Activated B cell treated with CpG ODN at 0.5 μM for 24 hours (primary cell): Measurements from ENCODE around the gene EPX. TPM values are rescaled to one million over a fixed set of nuclear protein-coding genes. Genes with fewer than 3 reads are reported as not detected.
"Not testable (repeated sequence)": the region's sequence is repeated elsewhere in the genome, so short reads cannot be mapped to it uniquely, and the experiment has no call there.

Experiments
- ATAC-seq: fragments of 200-7000 bp; cut with Tn5 transposase; one replicate; pipeline ENCODE4 v1.10.0; 2021; ENCODE audit warnings: low read depth, mild to moderate bottlenecking, moderate library complexity
- CTCF ChIA-PET: fragments of 350-600 bp; sonication (Branson Sonifier 250); formaldehyde crosslinking; loops from one replicate; lab custom pipeline; 2021; ENCODE audit warnings: antibody characterized with exemption; lab: Charles Lee
- POLR2A ChIA-PET: fragments of 350-600 bp; sonication (Branson Sonifier 250); formaldehyde crosslinking; loops from one replicate; lab custom pipeline; 2021; ENCODE audit warnings: antibody characterized with exemption; lab: Charles Lee
- DNase-seq: peaks from one replicate; pipeline ENCODE4 v3.0.0; 2022
- H3K27ac Mint-ChIP-seq: one replicate; pipeline ENCODE4 v1.8.0; 2020; ENCODE audit warnings: mixed read lengths
- H3K27me3 Mint-ChIP-seq: one replicate; pipeline ENCODE4 v1.8.0; 2021; ENCODE audit warnings: mixed read lengths
- H3K36me3 Mint-ChIP-seq: one replicate; pipeline ENCODE4 v1.8.0; 2021; ENCODE audit warnings: low read depth, mixed read lengths
- H3K4me1 Mint-ChIP-seq: one replicate; pipeline ENCODE4 v1.8.0; 2021; ENCODE audit warnings: mixed read lengths
- H3K4me3 Mint-ChIP-seq: one replicate; pipeline ENCODE4 v1.8.0; 2020; ENCODE audit warnings: mild to moderate bottlenecking, mixed read lengths
- H3K9me3 Mint-ChIP-seq: one replicate; pipeline ENCODE4 v1.8.0; 2020; ENCODE audit warnings: mixed read lengths
- intact Hi-C: fragments of 100-400 bp; cut with micrococcal nuclease; formaldehyde crosslinking; loops from one replicate; pipeline ENCODE4 v1.15.1; 2024
- total RNA-seq: library from RNA; stranded (reverse); gene quantifications from 2 replicates; pipeline ENCODE4 v1.2.3, GENCODE V29; 2022
- TF ChIP-seq, protein P1 (sequence below): fragments of 200-600 bp; IDR thresholded peaks from one replicate; pipeline ENCODE4 v1.8.0; 2022; ENCODE audit warnings: antibody characterized with exemption, mild to moderate bottlenecking

The EPX gene, protein sequence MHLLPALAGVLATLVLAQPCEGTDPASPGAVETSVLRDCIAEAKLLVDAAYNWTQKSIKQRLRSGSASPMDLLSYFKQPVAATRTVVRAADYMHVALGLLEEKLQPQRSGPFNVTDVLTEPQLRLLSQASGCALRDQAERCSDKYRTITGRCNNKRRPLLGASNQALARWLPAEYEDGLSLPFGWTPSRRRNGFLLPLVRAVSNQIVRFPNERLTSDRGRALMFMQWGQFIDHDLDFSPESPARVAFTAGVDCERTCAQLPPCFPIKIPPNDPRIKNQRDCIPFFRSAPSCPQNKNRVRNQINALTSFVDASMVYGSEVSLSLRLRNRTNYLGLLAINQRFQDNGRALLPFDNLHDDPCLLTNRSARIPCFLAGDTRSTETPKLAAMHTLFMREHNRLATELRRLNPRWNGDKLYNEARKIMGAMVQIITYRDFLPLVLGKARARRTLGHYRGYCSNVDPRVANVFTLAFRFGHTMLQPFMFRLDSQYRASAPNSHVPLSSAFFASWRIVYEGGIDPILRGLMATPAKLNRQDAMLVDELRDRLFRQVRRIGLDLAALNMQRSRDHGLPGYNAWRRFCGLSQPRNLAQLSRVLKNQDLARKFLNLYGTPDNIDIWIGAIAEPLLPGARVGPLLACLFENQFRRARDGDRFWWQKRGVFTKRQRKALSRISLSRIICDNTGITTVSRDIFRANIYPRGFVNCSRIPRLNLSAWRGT
- total RNA-seq: not detected in 2 replicates

DNA sequence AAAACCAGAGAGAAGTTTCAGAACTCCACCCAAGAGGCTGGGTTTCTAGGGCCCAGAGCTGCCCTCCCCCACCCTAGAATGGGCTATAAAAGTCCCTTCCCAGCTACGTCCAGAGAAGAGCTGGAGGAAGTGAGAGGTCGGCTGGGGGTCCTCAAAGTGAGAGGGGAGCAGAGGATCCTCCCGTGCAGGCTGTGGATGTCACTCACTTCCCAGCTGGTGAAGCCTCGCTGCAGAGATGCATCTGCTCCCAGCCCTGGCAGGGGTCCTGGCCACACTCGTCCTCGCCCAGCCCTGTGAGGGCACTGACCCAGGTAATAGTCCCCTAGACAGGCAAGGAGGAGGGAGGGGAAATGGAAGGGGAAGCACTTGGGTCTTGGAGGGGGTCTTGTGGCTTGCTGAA is at the start of gene EPX:
Gene EPX (plus strand): TSS at position 115 of the 400 bp plus-strand sequence. CDS start 121 bp downstream, at position 236.
- intact Hi-C loops: no loop called here
- Mint-ChIP-seq H3K4me1 (no peaks in the 10 kb centered on the region), H3K36me3 (no peaks in the 10 kb centered on the region), H3K27me3 (peaks cover 24% of the 10 kb centered on the region), H3K9me3 (no peaks in the 10 kb centered on the region), H3K4me3 (no peak within 1 kb of the TSS), H3K27ac (no peak within 1 kb of the TSS)
- TF ChIP-seq, protein P1, sequence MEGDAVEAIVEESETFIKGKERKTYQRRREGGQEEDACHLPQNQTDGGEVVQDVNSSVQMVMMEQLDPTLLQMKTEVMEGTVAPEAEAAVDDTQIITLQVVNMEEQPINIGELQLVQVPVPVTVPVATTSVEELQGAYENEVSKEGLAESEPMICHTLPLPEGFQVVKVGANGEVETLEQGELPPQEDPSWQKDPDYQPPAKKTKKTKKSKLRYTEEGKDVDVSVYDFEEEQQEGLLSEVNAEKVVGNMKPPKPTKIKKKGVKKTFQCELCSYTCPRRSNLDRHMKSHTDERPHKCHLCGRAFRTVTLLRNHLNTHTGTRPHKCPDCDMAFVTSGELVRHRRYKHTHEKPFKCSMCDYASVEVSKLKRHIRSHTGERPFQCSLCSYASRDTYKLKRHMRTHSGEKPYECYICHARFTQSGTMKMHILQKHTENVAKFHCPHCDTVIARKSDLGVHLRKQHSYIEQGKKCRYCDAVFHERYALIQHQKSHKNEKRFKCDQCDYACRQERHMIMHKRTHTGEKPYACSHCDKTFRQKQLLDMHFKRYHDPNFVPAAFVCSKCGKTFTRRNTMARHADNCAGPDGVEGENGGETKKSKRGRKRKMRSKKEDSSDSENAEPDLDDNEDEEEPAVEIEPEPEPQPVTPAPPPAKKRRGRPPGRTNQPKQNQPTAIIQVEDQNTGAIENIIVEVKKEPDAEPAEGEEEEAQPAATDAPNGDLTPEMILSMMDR: no peak
- ChIA-PET POLR2A (no interaction called here), CTCF (no interaction called here)
- ATAC-seq (no peak), DNase-seq (no peak)

DNA sequence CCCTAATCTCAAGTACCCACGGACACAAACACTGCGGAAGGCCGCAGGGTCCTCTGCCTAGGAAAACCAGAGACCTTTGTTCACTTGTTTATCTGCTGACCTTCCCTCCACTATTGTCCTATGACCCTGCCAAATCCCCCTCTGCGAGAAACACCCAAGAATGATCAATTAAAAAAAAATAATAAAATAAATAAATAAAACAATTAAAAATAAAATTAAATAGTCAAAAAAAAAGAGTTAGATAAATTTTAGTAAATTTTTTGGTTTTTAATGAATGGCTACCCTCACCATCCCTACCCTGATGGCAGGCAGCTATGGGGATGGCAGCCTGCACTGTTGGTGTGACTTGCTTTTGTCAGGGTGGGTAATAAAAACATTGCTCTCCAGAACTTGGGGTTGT is 49.2 kb upstream of the EPX start:
- H3K27ac Mint-ChIP-seq, CTCF ChIA-PET, ATAC-seq, DNase-seq, POLR2A ChIA-PET, H3K4me3 Mint-ChIP-seq, intact Hi-C loops, H3K36me3 Mint-ChIP-seq, H3K4me1 Mint-ChIP-seq: not testable (repeated sequence)
- Mint-ChIP-seq H3K27me3 (peaks cover 24% of the 10 kb centered on the region), H3K9me3 (peaks cover 27% of the 10 kb centered on the region)

DNA sequence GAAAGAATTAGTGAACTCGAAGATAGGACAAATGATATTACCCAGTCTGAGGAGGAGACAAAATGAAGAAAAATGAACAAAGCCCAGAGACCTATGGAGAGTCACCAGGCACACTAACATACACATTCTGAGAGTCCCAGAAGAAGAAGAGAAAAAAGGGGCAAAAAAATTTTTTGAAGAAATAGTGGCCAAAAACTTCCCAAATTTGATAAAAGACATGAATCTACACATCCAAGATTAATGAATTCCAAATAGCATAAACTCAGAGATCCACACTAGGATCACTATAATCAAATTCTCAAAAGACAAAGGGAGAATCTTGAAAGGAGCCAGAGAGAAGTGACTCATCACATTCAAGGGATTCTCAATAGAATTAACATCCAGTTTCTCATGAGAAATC is 47.7 kb upstream of the EPX start:
- peaks cover 2% of the 10 kb centered on the region for H3K36me3 Mint-ChIP-seq
- DNase-seq (no peak), ATAC-seq (no peak)
- H3K9me3 Mint-ChIP-seq: peaks cover 27% of the 10 kb centered on the region
- POLR2A ChIA-PET: no interaction called here
- H3K27ac Mint-ChIP-seq: no peak overlapping the region
- intact Hi-C loops: no loop called here
- CTCF ChIA-PET: no interaction called here
- H3K4me1 Mint-ChIP-seq: no peaks in the 10 kb centered on the region
- no peak overlapping the region for H3K4me3 Mint-ChIP-seq
- TF ChIP-seq, protein P1: no peak
- H3K27me3 Mint-ChIP-seq: peaks cover 27% of the 10 kb centered on the region

DNA sequence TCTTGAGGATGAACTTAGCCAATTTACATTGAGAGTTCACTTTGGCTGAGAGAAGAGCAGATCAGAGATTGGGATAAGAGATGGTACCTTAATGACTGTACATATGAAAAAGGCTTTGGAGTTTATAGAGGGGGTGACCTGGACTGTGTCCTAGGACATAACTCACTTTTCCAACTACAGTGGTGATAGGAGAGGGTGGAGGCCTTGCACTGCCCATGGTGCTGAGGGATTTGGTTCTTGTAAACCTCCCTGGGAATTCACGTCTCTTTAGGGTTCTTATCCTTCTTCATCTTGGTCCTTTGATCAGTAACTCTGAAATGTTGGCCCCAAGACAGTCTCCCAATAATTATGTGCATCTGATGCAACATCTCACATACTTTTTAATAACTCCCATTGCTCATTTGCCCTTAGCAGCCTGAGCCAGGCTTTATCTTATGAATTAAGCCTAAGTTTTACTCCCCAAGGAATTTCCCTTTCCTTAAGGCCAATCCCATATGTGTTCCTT is 44.5 kb upstream of the EPX start, which contains the start of gene OR4D1:
Gene OR4D1 (plus strand): TSS at position 455 of the 505 bp plus-strand sequence. CDS start 6,770 bp downstream, outside the sequence.
- H3K9me3 Mint-ChIP-seq: peaks cover 27% of the 10 kb centered on the region
- no peak within 1 kb of the TSS for H3K27ac Mint-ChIP-seq
- peaks cover 5% of the 10 kb centered on the region for H3K4me1 Mint-ChIP-seq
- DNase-seq: no peak
- TF ChIP-seq, protein P1: no peak
- POLR2A ChIA-PET: no interaction called here
- H3K4me3 Mint-ChIP-seq: no peak within 1 kb of the TSS
- ATAC-seq: no peak
- intact Hi-C loops: no loop called here
- CTCF ChIA-PET: no interaction called here
- H3K27me3 Mint-ChIP-seq: peaks cover 26% of the 10 kb centered on the region
- H3K36me3 Mint-ChIP-seq: peaks cover 2% of the 10 kb centered on the region

DNA sequence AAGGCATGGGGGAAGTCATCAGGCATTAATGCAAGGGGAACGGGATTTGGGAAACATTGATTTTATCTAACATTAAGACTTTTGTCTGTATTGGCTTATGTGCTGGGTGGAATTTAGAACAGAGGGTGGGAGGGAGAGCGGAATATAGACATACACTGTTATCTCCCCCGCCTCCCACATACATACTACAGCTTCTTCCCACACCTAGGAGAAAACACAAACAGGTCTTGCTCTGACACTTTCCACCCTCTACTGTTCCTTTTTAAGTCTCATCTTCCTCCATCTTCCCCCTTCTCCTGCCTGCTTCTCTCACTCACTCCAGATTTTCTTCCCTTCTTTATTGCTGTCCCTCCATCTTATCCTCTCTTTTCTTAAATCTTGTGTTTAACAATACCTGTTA is 43.9 kb upstream of the EPX start:
- Mint-ChIP-seq H3K9me3 (peaks cover 26% of the 10 kb centered on the region), H3K4me1 (peaks cover 11% of the 10 kb centered on the region), H3K36me3 (peaks cover 2% of the 10 kb centered on the region), H3K4me3 (no peak overlapping the region), H3K27me3 (peaks cover 26% of the 10 kb centered on the region), H3K27ac (no peak overlapping the region)
- intact Hi-C loops: no loop called here
- POLR2A ChIA-PET: no interaction called here
- TF ChIP-seq, protein P1: no peak
- DNase-seq: no peak
- ATAC-seq: no peak
- CTCF ChIA-PET: no interaction called here
